Body of pancreas (tissue), 4 donors: Measurements from ENCODE around the gene PHF1. TPM values are rescaled to one million over a fixed set of nuclear protein-coding genes. Genes with fewer than 3 reads are reported as not detected.
"Not testable (repeated sequence)": the region's sequence is repeated elsewhere in the genome, so short reads cannot be mapped to it uniquely, and the experiment has no call there.

Experiments used
- ATAC-seq: fragments of 150-250 bp; one replicate; pipeline ENCODE4 v1.9.1; 2016
- DNase-seq, 4 donors: peaks; one replicate each; pipeline ENCODE4 v3.0.0-alpha.2; 2019
- H3K27ac ChIP-seq, 4 donors: fragments of 200-600 bp; sonication (generic); 1 replicate in 3 of 4; 2 replicates in 1 of 4; pipeline versions ENCODE4 v1.5.1 to v1.6.1; 2016 to 2019; ENCODE audit warnings: mild to moderate bottlenecking in 1 of 4, mixed read lengths in 1 of 4, moderate library complexity in 1 of 4
- H3K27me3 ChIP-seq, 2 donors: fragments of 200-600 bp; sonication (generic); one replicate each; pipeline ENCODE4 v1.6.0; 2016; ENCODE audit warnings: mild to moderate bottlenecking in 1 of 2
- H3K36me3 ChIP-seq, 2 donors: fragments of 200-600 bp; sonication (generic); replicated peaks in 1 of 2; 2 replicates each; pipeline ENCODE4 v1.5.1; 2016; ENCODE audit warnings: low read depth in 2 of 2; ENCODE audit not compliant: insufficient read depth in 1 of 2
- H3K4me1 ChIP-seq: fragments of 200-600 bp; sonication (generic); one replicate; pipeline ENCODE4 v1.6.0; 2016
- H3K4me3 ChIP-seq, 2 donors: fragments of 200-600 bp; sonication (generic); 1 replicate in 1 of 2; 2 replicates in 1 of 2; pipeline ENCODE4 v1.5.1; 2016 to 2019
- H3K9me3 ChIP-seq, 3 donors: fragments of 200-600 bp; sonication (generic); 1 replicate in 2 of 3; 2 replicates in 1 of 3; pipeline ENCODE4 v1.5.1; 2016
- POLR2A ChIP-seq, 3 donors: fragments of 450-650 bp; IDR thresholded peaks; one replicate each; pipeline ENCODE4 v1.6.1; 2016; ENCODE audit warnings: antibody characterized with exemption in 3 of 3, mild to moderate bottlenecking in 2 of 3
- WGBS, 2 donors: methylation state at CpG; one replicate each; pipeline ENCODE4 v1.1.5; 2017; 5-methylcytosine and 5-hydroxymethylcytosine counted together
- intact Hi-C: fragments of 100-400 bp; cut with DNase I; formaldehyde crosslinking; loops from one replicate; pipeline ENCODE4 v1.15.1; 2023
- total RNA-seq, 2 donors: library from RNA; depleted of rRNA; stranded (reverse); fragments of >200 nt; gene quantifications; one replicate each; pipeline ENCODE4 v1.1.0, GENCODE V29; 2016
- TF ChIP-seq, protein P1 (sequence below), 7 experiments: fragments of 450-650 bp in 4 of 7; fragments of 200-600 bp in 3 of 7; sonication (generic) in 3 of 7; IDR thresholded peaks; one replicate each; pipeline ENCODE4 v1.5.1; 2016 to 2019; ENCODE audit warnings: antibody characterized with exemption in 7 of 7

Gene PHF1
- total RNA-seq, 2 donors from 2014 or later = 58.3 to 73.9 TPM

DNA sequence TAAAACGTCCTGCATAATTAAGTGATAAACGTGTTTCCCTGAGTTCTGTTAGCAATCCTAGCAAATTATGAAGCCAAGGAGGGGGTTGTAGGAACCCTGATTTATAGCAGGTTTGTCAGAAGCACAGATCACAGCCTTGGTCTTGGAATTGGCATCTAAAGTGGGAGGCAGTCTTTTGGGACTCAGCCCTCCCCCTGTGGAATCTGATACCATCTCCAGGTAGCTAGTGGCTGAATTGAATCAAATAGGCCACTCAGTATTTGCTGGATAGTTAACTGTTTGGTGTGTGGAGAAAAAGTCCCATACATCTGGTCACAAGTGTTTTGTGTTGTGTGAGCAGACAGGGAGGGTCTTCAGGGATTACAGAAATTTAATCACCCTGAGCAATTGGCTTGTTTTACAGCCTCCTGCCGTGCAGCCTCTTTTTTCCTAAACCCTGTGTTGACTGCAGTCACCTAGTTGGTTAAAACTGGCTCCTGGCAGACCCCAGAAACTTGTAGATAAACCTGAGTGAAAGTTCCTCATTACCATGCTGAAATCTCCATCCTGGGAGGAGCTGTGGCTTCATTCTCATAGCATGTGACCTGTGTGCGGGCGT is 38.2 kb upstream of the PHF1 start:
- no peaks in the 10 kb centered on the region for H3K9me3 ChIP-seq
- no peaks in the 10 kb centered on the region for H3K27me3 ChIP-seq
- ATAC-seq (no peak), DNase-seq (no peak)
- intact Hi-C loops = no loop called here
- no peaks in the 10 kb centered on the region for H3K36me3 ChIP-seq
- no peak overlapping the region for H3K4me3 ChIP-seq
- H3K27ac ChIP-seq = no peak overlapping the region
- peaks cover 13% of the 10 kb centered on the region for H3K4me1 ChIP-seq
- 39 to 43% methylated on average over 5 of the region's 5 CpGs for WGBS, 2 donors
- no peak for TF ChIP-seq POLR2A (IDR thresholded peaks at IDR 0.05)
- TF ChIP-seq, protein P1, sequence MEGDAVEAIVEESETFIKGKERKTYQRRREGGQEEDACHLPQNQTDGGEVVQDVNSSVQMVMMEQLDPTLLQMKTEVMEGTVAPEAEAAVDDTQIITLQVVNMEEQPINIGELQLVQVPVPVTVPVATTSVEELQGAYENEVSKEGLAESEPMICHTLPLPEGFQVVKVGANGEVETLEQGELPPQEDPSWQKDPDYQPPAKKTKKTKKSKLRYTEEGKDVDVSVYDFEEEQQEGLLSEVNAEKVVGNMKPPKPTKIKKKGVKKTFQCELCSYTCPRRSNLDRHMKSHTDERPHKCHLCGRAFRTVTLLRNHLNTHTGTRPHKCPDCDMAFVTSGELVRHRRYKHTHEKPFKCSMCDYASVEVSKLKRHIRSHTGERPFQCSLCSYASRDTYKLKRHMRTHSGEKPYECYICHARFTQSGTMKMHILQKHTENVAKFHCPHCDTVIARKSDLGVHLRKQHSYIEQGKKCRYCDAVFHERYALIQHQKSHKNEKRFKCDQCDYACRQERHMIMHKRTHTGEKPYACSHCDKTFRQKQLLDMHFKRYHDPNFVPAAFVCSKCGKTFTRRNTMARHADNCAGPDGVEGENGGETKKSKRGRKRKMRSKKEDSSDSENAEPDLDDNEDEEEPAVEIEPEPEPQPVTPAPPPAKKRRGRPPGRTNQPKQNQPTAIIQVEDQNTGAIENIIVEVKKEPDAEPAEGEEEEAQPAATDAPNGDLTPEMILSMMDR (IDR thresholded peaks at IDR 0.05) = no peak

DNA sequence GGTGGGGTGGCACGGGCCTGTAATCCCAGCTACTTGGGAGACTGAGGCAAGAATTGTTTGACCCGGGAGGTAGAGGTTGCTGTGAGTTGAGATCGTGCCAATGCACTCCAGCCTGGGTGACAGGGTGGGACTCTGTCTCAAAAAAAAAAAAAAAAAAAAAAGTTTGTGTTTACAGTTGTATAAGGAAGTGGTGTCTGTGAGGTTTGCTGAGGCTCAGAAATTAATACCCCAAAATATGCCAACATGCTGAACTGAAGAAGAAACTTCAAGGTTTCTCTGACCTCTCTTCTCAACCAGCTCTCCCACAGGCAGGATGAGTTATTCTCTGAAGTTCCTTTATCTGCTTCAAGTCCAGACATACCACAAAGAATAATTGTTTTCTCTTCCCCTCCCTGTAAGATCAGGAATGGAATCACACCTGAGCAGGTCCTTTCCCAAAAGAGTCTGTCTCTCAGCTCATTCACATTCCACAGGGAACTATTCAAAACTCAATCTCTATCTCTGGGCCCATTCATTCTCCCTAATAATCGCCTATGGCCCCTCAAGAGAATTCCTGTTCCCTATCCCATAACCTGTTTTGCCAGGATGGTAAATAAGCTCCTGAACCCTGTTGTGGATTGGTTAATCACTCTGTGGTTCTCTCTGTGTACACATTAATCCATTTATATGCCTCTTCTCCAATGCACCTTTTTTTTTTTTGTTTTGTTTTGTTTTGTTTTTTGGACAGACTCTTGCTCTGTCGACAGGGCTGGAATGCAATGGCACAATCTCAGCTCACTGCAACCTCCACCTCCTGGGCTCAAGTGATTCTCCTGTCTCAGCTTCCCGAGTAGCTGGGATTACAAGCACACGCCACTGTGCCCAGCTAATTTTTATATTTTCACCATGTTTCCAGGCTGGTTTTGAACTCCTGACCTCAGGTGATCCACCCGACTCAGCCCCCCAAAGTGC is 36.6 kb upstream of the PHF1 start:
- 55 to 60% methylated on average over 8 of the region's 8 CpGs for WGBS, 2 donors

DNA sequence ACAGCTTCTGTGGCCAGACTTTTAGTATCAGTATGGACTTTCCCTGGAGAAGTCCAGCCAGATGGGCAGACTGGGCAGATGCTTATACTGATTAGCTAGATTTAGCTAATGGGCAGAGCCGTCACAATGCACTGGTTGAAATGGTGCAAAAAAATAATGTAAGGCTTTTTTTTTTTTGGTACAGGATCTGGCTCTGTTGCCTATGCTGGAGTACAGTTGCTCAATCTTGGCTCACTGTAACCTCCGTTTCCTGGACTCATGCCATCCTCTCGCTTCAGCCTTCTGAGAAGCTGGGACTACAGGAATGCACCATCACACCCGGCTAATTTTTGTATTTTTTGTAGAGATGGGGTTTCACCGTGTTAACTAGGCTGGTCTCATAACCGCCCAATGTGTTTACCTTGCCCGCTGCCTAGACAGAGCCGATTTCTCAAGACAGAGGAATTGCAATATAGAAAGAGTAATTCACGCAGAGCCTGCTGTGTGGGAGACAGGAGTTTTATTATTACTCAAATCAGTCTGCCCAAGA is 35.6 kb upstream of the PHF1 start:
- intact Hi-C loops = no loop called here
- 11 to 17% methylated on average over 9 of the region's 9 CpGs for WGBS, 2 donors
- Histone ChIP-seq H3K27me3 (no peaks in the 10 kb centered on the region), H3K36me3 (no peaks in the 10 kb centered on the region), H3K4me1 (peaks cover 13% of the 10 kb centered on the region), H3K27ac (peak overlapping the region in 2 of 4 donors; percentile 34 to 57), H3K9me3 (no peaks in the 10 kb centered on the region), H3K4me3 (no peak overlapping the region)
- TF ChIP-seq, protein P1 (IDR thresholded peaks at IDR 0.05) = no peak
- no peak for TF ChIP-seq POLR2A (IDR thresholded peaks at IDR 0.05)
- DNase-seq = peak; percentile 77 to 87 (median 82)
- peak; percentile 88 for ATAC-seq

More for the DNA sequence above, 36.6 kb upstream of the PHF1 start:
- Histone ChIP-seq H3K27ac (peak overlapping the region in 1 of 4 donors; percentile 57), H3K9me3 (no peaks in the 10 kb centered on the region), H3K4me1 (peaks cover 13% of the 10 kb centered on the region), H3K4me3 (no peak overlapping the region), H3K36me3 (no peaks in the 10 kb centered on the region), H3K27me3 (no peaks in the 10 kb centered on the region)
- intact Hi-C loops = no loop called here
- ATAC-seq (no peak), DNase-seq (no peak)
- TF ChIP-seq, protein P1 (IDR thresholded peaks at IDR 0.05) = no peak
- TF ChIP-seq POLR2A (IDR thresholded peaks at IDR 0.05) = no peak

DNA sequence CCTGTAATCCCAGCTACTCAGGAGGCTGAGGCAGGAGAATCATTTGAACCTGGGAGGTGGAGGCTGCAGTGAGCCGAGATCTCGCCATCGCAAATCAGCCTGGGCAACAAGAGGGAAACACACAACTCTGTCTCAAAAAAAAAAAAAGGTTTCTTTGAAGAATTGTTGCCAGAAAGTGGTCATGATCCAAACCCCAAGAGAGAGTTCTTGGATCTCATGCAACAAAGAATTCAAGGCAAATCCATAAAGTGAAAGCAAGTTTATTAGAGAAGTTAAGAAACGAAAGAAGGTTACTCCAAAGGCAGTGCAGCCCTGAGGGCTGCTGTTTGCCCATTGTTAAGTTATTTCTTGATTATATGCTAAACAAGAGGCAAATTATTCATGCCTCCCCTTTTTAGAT is 33.6 kb upstream of the PHF1 start:
- H3K27me3 ChIP-seq = no peaks in the 10 kb centered on the region
- no peak overlapping the region for H3K27ac ChIP-seq
- DNase-seq = no peak
- whole genome bisulfite sequencing, 2 donors = 72 to 83% methylated on average over 4 of the region's 4 CpGs
- no peak overlapping the region for H3K4me3 ChIP-seq
- H3K9me3 ChIP-seq = no peaks in the 10 kb centered on the region
- TF ChIP-seq, protein P1 (IDR thresholded peaks at IDR 0.05) = no peak
- TF ChIP-seq POLR2A (IDR thresholded peaks at IDR 0.05) = no peak
- no peaks in the 10 kb centered on the region for H3K36me3 ChIP-seq
- ATAC-seq = no peak
- peaks cover 13% of the 10 kb centered on the region for H3K4me1 ChIP-seq
- intact Hi-C loops = no loop called here

DNA sequence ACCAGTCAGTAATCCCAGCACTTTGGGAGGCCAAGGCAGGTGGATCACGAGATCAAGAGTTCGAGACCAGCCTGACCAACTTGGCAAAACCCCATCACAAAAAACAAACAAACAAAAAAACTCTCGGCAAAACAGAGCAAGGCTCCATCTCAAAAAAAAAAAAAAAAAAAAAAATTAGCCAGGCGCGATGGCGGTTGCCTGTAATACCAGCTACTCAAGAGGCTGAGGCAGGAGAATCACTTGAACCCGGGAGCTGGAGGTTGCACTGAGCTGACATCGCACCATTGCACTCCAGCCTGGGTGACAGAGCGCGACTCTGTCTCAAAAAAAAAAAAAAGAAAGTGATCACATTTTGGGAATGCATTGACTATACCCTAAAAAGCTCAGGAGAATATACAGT is 31.6 kb upstream of the PHF1 start:
- DNase-seq, H3K36me3 ChIP-seq, ATAC-seq, H3K27ac ChIP-seq, intact Hi-C loops, H3K9me3 ChIP-seq, H3K27me3 ChIP-seq, H3K4me3 ChIP-seq: not testable (repeated sequence)
- 88 to 90% methylated on average over 9 to 10 of the region's 10 CpGs for WGBS, 2 donors
- H3K4me1 ChIP-seq = peaks cover 13% of the 10 kb centered on the region
